ENCODE measurements around the gene TRABD2B.

DNA sequence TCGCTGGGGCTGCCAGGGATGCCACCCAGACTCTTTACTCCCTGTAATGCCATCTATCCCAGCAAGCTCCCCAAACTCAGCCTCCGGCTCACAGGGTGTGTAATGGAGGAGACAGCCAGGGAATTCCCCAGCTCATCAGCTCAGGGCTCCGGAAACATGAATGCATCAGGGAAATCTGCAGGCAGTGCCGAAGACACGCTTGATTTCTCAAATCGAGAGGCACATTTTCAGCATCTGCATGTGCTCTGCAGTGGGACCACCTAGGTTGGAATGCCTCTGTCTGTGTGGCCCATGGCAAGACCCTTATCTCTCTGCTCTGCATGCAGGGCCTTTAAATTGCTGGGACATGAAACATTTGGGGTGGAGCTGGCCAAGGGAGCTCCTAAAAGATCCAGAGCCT, 170.1 kb downstream of the TRABD2B start:
- no peak for TF ChIP-seq EZH2 (IDR thresholded peaks at IDR 0.05; ENCODE audit: insufficient read depth, low read length)
- TF ChIP-seq, protein P1, sequence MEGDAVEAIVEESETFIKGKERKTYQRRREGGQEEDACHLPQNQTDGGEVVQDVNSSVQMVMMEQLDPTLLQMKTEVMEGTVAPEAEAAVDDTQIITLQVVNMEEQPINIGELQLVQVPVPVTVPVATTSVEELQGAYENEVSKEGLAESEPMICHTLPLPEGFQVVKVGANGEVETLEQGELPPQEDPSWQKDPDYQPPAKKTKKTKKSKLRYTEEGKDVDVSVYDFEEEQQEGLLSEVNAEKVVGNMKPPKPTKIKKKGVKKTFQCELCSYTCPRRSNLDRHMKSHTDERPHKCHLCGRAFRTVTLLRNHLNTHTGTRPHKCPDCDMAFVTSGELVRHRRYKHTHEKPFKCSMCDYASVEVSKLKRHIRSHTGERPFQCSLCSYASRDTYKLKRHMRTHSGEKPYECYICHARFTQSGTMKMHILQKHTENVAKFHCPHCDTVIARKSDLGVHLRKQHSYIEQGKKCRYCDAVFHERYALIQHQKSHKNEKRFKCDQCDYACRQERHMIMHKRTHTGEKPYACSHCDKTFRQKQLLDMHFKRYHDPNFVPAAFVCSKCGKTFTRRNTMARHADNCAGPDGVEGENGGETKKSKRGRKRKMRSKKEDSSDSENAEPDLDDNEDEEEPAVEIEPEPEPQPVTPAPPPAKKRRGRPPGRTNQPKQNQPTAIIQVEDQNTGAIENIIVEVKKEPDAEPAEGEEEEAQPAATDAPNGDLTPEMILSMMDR (IDR thresholded peaks at IDR 0.05; ENCODE audit: insufficient read depth, low read depth, low read length), result no peak
